HEK293T (cell line): ENCODE data around the gene SHROOM1.
A peak's percentile ranks its signal among the peaks of the same experiment; 100 is the strongest.

Experiments used
- CTCF ChIA-PET: fragments of 350-600 bp; formaldehyde crosslinking; extraction: SDS; loops from one replicate; lab custom pipeline; 2021; ENCODE audit warnings: antibody characterized with exemption, inconsistent platforms; lab: Yijun Ruan, JAX
- POLR2A ChIA-PET: fragments of 350-600 bp; formaldehyde crosslinking; extraction: SDS; loops from one replicate; lab custom pipeline; 2020; ENCODE audit warnings: antibody characterized with exemption, inconsistent platforms; lab: Yijun Ruan, JAX
- DNase-seq: peaks from one replicate; pipeline ENCODE4 v3.0.0; 2012; ENCODE audit warnings: mixed read lengths; ENCODE audit errors: extremely low spot score
- ARNT ChIP-seq: fragments of 450-650 bp; IDR thresholded peaks from 2 replicates; pipeline ENCODE4 v1.6.1; 2017; ENCODE audit warnings: mild to moderate bottlenecking
- BHLHE40 ChIP-seq: fragments of 450-650 bp; IDR thresholded peaks from 2 replicates; pipeline ENCODE4 v1.6.1; 2016; ENCODE audit warnings: mild to moderate bottlenecking, moderate library complexity, borderline replicate concordance
- CTBP1 ChIP-seq: fragments of 450-650 bp; IDR thresholded peaks from 2 replicates; pipeline ENCODE4 v1.6.1; 2016; ENCODE audit warnings: borderline replicate concordance
- ELF4 ChIP-seq: fragments of 450-650 bp; IDR thresholded peaks from 2 replicates; pipeline ENCODE4 v1.6.1; 2017; ENCODE audit warnings: antibody characterized with exemption
- FOXK2 ChIP-seq: fragments of 450-650 bp; IDR thresholded peaks from 2 replicates; pipeline ENCODE4 v1.6.1; 2016; ENCODE audit warnings: mild to moderate bottlenecking
- FOXM1 ChIP-seq: fragments of 450-650 bp; IDR thresholded peaks from 2 replicates; pipeline ENCODE4 v1.6.1; 2017; ENCODE audit warnings: mild to moderate bottlenecking, borderline replicate concordance
- HDGF ChIP-seq: fragments of 450-650 bp; IDR thresholded peaks from 2 replicates; pipeline ENCODE4 v1.6.1; 2017; ENCODE audit warnings: antibody characterized with exemption, borderline replicate concordance
- L3MBTL2 ChIP-seq: fragments of 450-650 bp; conservative IDR thresholded peaks from 2 replicates; pipeline ENCODE4 v1.6.1; 2016; ENCODE audit warnings: mild to moderate bottlenecking
- LEF1 ChIP-seq: fragments of 450-650 bp; IDR thresholded peaks from 2 replicates; pipeline ENCODE4 v1.6.1; 2017; ENCODE audit warnings: mild to moderate bottlenecking, borderline replicate concordance
- NFRKB ChIP-seq: fragments of 450-650 bp; IDR thresholded peaks from 2 replicates; pipeline ENCODE4 v1.6.1; 2016; ENCODE audit warnings: mild to moderate bottlenecking, moderate library complexity
- PKNOX1 ChIP-seq: fragments of 450-650 bp; IDR thresholded peaks from 2 replicates; pipeline ENCODE4 v1.6.1; 2016
- SP1 ChIP-seq: fragments of 450-650 bp; IDR thresholded peaks from 2 replicates; pipeline ENCODE4 v1.6.1; 2017
- SUZ12 ChIP-seq: fragments of 450-650 bp; IDR thresholded peaks from 2 replicates; pipeline ENCODE4 v1.6.1; 2016; ENCODE audit warnings: mild to moderate bottlenecking
- TARDBP ChIP-seq: fragments of 450-650 bp; IDR thresholded peaks from 2 replicates; pipeline ENCODE4 v1.6.1; 2016
- ZNF384 ChIP-seq: fragments of 450-650 bp; IDR thresholded peaks from 2 replicates; pipeline ENCODE4 v1.6.1; 2016

The SHROOM1 gene

DNA sequence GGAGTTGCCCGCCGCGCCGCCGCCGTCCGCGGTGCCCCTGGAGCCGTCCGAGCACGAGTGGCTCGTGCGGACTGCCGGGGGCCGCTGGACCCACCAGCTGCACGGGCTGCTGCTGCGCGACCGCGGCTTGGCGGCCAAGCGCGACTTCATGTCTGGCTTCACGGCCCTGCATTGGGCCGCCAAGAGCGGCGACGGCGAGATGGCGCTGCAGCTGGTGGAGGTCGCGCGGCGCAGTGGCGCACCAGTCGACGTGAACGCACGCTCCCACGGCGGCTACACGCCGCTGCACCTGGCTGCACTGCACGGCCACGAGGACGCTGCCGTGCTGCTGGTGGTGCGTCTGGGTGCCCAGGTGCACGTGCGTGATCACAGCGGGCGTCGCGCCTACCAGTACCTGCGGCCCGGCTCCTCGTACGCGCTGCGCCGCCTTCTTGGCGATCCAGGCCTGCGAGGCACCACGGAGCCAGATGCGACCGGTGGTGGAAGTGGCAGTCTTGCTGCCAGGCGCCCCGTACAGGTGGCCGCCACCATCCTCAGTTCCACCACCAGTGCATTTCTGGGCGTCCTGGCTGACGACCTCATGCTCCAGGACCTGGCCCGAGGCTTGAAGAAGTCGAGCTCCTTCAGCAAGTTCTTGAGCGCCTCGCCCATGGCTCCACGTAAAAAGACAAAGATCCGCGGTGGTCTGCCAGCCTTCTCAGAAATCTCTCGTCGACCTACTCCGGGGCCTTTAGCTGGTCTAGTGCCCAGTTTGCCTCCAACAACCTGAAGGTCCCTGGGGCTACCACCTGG lies 15.7 kb downstream of the SHROOM1 start:
- ChIA-PET POLR2A (interaction anchor here (1.1 to 1.8 kb wide), 3 partner anchors 14 to 52 kb away, joined by 3 to 8 read pairs (median 4); partner anchors contain the start of genes GDF9, SEPTIN8 and UQCRQ), CTCF (interaction anchor here (0.6 to 1.2 kb wide), 7 partner anchors 12 to 181 kb away, joined by 3 to 9 read pairs (median 3); partner anchors contain the start of gene GDF9)
- TF ChIP-seq L3MBTL2 = no peak
- no peak for TF ChIP-seq SUZ12
- TF ChIP-seq ZNF384 = no peak
- TF ChIP-seq LEF1 = no peak
- no peak for TF ChIP-seq SP1
- no peak for DNase-seq

DNA sequence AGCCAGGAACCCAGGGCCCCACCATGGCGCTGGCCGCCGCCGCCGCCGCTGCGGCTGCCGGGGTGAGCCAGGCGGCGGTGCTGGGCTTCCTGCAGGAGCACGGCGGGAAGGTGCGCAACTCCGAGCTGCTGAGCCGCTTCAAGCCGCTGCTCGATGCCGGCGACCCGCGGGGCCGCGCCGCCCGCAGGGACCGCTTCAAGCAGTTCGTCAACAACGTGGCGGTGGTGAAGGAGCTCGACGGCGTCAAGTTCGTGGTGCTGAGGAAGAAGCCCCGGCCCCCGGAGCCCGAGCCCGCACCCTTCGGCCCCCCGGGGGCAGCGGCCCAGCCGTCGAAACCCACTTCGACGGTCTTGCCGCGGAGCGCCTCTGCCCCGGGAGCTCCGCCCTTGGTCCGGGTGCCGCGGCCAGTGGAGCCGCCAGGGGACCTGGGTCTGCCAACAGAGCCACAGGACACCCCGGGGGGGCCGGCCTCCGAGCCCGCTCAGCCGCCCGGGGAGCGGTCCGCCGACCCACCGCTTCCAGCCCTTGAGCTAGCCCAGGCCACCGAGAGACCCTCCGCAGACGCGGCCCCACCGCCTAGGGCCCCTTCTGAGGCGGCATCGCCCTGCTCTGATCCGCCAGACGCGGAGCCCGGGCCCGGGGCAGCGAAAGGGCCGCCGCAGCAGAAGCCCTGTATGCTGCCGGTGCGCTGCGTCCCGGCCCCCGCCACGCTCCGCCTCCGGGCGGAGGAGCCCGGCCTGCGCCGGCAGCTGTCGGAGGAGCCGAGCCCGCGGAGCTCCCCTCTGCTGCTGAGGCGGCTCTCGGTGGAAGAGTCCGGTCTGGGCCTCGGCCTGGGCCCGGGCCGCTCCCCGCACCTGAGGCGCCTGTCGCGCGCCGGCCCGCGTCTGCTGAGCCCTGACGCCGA lies 16.6 kb downstream of the SHROOM1 start:
- DNase-seq = peak; percentile 61
- ChIA-PET POLR2A (interaction anchor here (1.2 kb wide), 2 partner anchors 13 to 77 kb away, joined by 4 to 5 read pairs; partner anchors contain the start of gene KIF3A), CTCF (interaction anchor here (0.7 to 1.2 kb wide), 2 partner anchors 38 to 59 kb away, joined by 3 to 6 read pairs; no protein-coding TSS in a partner anchor)
- TF ChIP-seq SP1 (no peak), L3MBTL2 (peak; percentile 71)

DNA sequence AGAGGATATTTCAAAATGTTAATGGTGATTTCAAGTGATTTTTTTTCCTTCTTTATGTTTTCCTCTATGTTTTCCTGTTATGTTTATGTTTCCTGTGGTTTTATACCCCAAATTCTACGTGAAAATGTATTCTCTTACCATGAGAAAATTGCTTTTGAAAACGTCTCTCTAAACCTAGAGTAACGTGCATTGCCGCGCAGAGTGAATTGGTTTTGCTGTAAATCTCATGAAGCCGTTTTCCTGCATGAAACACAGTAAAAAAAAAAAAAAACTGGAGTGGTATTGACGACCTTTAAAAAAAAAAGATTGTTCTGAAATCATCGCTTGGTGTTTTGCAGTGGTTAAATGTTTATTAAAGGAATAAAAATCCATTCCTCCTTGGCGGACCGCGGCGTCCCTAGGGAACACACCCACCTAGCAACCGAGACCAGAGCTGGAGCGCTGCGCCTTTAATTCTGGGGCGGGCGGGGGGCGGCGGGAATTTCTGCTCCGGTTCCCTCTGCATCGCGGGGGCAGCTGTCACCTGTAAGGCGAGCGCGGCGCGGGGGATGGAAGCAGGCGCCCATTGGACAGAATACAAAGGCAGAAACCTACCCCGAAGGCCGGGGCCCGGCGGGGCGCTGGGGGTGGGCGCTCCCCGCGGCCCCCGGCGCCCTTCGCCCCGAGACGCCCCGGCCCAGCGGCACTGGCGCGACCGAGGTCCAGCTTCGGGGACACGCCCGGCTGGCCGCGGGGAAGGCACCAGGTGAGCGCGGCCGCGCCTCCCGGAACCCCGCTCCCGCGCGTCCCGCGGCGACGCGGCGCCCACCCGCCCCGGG lies 17.5 kb downstream of the SHROOM1 start, which contains the start of gene SOWAHA:
Gene SOWAHA, plus strand, starts transcription at position 522 of the 818 bp plus-strand sequence. CDS start 320 bp downstream, outside the sequence.
- ChIA-PET POLR2A (interaction anchor here (1.2 kb wide), 2 partner anchors 12 to 76 kb away, joined by 4 to 5 read pairs; partner anchors contain the start of gene KIF3A), CTCF (interaction anchor here (0.7 to 1.2 kb wide), 2 partner anchors 37 to 58 kb away, joined by 3 to 6 read pairs; no protein-coding TSS in a partner anchor)
- DNase-seq = peak; percentile 67
- no peak for TF ChIP-seq LEF1
- TF ChIP-seq L3MBTL2 = 0 out of 2 replicates have a peak, but pooled peaks have one; percentile 13
- peak; percentile 30 for TF ChIP-seq ZNF384
- TF ChIP-seq CTBP1 = no peak

GRCh38 chr5:132812123-132812765 lies 18.2 kb downstream of the SHROOM1 start:
- CTCF ChIA-PET = interaction anchor here (0.5 kb wide), 1 partner anchor 268 kb away, joined by 3 read pairs; no protein-coding TSS in a partner anchor
- POLR2A ChIA-PET = interaction anchor here (1.3 kb wide), 2 partner anchors 8 to 75 kb away, joined by 3 to 5 read pairs; partner anchors contain the start of gene KIF3A
- TF ChIP-seq HDGF (no peak), ZNF384 (0 out of 2 replicates have a peak, but pooled peaks have one; percentile 44), TARDBP (no peak)
- DNase-seq = no peak

DNA sequence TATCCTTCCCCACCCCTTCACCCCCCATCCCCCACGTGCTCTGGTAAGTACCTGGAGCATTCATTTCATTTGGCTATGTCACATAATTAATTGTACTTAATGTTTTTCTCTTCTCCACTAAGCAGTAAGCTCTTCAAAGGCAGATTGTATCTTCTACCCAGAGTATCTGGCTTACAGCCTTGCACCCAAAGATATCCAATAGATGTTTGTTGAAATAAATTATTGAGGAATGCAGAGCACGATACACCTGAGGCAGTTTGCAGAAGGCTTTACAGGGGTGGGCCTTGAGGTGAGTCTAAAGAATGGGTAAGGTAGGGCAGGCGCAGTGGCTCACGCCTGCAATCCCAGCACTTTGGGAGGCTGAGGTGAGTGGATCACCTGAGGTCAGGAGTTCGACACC lies 19.8 kb downstream of the SHROOM1 start:
- DNase-seq = no peak
- CTCF ChIA-PET = no interaction called here
- POLR2A ChIA-PET = no interaction called here
- TF ChIP-seq FOXM1 = no peak

DNA sequence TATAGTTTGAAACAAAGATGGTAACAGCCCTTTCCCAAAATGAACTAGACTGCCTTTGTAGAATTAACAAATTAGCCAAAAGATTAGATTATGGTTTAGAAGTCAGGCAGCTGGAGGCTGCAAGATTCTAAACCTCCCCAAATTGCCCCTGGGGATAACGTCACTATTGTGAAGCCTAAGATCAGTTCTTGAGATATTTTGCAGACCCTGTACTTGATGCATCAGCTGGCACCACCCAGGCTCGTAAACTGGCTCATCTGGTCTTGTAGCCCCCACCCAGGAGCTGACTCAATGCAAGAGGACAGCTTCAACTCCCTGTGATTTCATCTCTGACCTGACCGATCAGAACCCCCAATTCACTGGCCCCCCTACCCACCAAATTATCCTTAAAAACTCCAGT lies 21.6 kb downstream of the SHROOM1 start:
- TF ChIP-seq SP1 = no peak
- no peak for TF ChIP-seq LEF1
- TF ChIP-seq SUZ12 = no peak
- no peak for TF ChIP-seq ELF4
- TF ChIP-seq ARNT = no peak
- no peak for TF ChIP-seq BHLHE40
- no peak for TF ChIP-seq FOXK2
- no peak for TF ChIP-seq CTBP1
- TF ChIP-seq TARDBP = no peak
- no peak for TF ChIP-seq NFRKB
- CTCF ChIA-PET = interaction anchor here (1.5 to 2.4 kb wide), 3 partner anchors 10 to 54 kb away, joined by 3 to 25 read pairs (median 11); no protein-coding TSS in a partner anchor
- POLR2A ChIA-PET = interaction anchor here (0.6 to 1.5 kb wide), 4 partner anchors 11 to 58 kb away, joined by 3 read pairs; no protein-coding TSS in a partner anchor
- DNase-seq = no peak

- POLR2A ChIA-PET = interaction anchor here (0.6 to 1.7 kb wide), 4 partner anchors 12 to 71 kb away, joined by 3 to 5 read pairs (median 3); partner anchors contain the start of gene KIF3A
- no peak for TF ChIP-seq FOXM1
- no peak for TF ChIP-seq ZNF384
- TF ChIP-seq PKNOX1 = no peak
- DNase-seq = no peak
- CTCF ChIA-PET = interaction anchor here (1.5 to 2.4 kb wide), 3 partner anchors 11 to 54 kb away, joined by 3 to 25 read pairs (median 11); no protein-coding TSS in a partner anchor
Observed at GRCh38 chr5:132808448-132808847, 22.0 kb downstream of the SHROOM1 start.
